NCI-H2227 (cell line): ENCODE measurements around the gene CDX2.

Experiments
- DNase-seq: peaks from one replicate; lab custom pipeline; 2025; ENCODE audit not compliant: unreplicated experiment; lab: John Stamatoyannopoulos, UW

The CDX2 gene

DNA sequence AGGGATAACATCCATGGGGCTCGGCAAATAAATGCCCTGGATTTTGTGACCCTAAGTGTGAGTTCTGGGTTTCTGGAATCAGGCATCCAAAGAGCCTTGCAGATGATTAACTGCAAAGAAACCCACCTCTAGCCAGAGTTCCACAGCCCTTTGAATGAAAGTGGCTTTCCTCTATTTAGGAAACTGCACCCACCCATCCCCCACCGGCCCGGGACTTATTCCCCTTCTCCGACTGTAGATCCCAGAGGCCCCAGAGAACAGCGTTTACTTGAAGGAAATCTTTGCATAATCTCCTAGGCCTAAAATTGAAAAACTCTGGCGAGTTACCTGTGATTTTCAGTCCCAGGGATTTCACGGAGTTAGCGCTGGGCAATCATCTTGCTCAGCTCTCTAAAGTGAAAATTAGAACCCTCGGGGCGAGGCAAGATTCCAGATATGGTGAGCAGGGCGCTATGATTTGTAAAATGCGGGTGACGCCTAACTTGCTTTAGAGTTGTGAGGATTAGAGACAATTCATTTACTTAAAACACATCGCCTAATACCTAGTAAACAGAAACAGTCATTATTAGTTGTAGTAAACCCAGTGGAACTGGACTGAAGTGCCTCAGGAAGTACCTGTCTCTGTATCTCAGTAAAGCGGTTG is 10.0 kb upstream of the CDX2 start:
- no peak for DNase-seq

GRCh38 chr13:27978301-27978968 is 9.3 kb upstream of the CDX2 start:
- no peak for DNase-seq

DNA sequence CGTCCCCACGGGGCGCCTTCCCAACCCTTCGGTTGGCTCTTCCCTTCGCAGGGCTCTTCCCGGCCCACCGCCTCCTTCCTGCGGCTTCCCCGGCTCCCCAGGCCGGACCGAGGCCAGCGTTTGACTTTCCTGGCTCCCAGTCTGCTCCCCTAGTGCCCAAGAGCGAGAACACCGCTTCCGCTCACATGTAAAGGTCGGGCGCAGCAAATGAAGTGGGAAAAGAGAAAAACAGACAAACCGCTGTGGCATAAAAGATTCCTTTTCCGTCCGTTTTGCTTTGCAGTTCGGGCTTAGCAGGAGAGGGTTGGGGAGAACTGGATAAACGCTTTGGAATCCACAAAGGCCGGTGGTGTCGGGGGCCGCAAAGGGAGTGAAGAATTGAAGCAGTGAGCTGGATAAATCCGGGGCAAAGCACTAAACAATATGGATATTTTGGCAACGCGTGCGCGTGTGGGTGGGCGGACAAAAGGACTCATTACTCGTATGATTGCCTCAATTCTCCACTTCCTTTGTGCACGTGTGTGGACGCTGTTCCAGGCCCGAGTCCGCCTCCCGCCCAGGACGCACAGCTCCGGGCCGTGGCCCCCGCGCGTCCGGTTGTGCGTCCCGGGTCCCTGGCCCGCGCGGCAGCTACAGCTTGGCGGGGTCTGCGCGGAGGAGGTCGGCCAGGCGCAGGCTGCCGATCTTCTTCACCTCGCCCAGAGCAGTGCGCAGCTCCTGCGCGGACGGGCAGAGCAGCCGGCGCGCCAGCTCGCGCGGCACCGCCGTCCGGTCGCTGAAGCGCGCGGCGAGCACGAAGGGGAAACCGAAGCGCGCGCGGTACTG is 8.6 kb upstream of the CDX2 start:
- DNase-seq, result no peak

- no peak for DNase-seq
These were observed 7.4 kb upstream of the CDX2 start for GRCh38 chr13:27976362-27977091.

- DNase-seq, result no peak
These were observed 6.6 kb upstream of the CDX2 start for GRCh38 chr13:27975564-27976361.

GRCh38 chr13:27973961-27974662 is 5.0 kb upstream of the CDX2 start:
- DNase-seq, result no peak

- DNase-seq, result no peak
These were observed 4.2 kb upstream of the CDX2 start for GRCh38 chr13:27973291-27973690.

DNA sequence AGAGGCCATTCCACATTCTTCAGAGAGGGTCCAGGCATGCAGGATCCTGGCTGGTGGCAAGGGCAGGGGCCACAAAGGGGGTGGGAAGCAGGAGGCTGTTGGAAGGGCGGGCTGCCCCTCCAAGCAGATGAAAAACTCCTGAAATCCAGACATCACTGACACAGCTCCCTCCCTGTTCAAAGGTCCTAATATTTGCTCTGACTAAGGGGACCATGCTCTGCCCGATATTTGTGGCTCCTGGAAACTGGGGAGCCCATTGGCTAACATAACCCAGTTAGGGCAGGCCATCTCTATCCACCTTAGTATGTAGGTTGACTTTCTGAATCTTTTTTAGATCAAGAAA is 3.3 kb upstream of the CDX2 start:
- DNase-seq, result no peak

DNA sequence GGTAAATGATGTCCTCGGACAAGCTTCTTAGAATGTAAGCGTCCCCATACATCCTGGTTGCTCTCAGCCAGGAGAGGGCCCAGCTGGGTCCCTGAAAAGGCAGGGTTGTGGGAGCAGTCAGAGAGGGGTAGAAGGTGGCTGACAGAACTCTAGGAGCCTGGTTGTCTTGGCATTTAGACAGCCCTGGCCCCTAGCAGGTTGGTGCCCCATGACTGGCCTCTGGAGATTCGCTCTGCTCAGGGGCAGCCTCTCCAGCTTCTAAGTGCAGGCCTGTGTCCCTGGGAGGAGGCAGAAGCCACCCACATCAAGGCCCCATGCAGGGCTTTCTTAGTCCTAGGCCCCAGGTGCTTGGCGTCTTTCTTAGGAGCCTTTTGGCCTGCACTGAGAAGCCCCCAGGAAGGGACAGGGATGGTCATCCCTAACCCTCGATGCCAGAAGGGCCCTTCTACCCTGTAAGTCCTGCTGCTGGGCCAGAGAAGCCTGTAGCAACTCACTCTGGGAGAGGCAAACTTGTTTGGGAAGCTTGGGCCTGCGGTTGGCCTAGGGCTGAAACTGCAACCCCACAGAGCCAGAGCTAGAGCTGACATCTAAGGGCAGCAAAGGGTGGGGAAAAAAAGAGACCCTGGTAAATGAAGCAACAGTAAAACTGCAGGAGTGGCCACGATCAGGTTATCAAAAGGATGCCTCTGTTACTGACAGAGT is 2.8 kb upstream of the CDX2 start:
- no peak for DNase-seq

- DNase-seq, result no peak
These were observed 2.1 kb upstream of the CDX2 start for GRCh38 chr13:27971236-27971645.

GRCh38 chr13:27970382-27971235 is 1.5 kb upstream of the CDX2 start:
- no peak for DNase-seq

GRCh38 chr13:27969866-27970229 is 733 bp upstream of the CDX2 start:
- no peak for DNase-seq

GRCh38 chr13:27968316-27969081 is 616 bp downstream of the CDX2 start:
- DNase-seq, result no peak

GRCh38 chr13:27967736-27968315 is 1.3 kb downstream of the CDX2 start:
- no peak for DNase-seq

DNA sequence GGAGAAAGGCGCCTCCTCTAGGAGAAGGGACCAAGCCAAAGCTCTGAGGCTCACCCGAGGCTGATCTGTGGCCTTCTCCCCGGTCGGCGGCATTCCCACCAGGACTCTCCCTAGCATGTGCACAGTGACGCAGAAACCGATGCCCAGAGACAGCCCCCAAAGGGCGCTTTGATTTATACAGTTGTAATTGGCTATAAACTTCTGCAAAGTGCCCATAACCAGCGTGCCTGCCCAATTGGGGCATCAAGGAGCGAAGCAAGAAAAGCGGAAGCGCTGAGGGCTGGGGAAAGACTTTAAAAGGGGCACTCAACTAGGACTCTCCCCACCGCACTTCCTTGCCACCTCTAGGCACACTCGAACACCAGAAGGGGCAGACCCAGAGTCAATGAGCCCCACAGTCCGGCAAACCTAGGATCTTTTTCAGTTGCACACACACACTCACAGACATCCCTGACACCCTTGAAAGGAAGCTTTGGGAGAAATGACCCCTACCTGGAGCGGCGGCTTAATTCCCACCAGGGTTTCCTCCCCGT is 1.8 kb downstream of the CDX2 start:
- no peak for DNase-seq

DNA sequence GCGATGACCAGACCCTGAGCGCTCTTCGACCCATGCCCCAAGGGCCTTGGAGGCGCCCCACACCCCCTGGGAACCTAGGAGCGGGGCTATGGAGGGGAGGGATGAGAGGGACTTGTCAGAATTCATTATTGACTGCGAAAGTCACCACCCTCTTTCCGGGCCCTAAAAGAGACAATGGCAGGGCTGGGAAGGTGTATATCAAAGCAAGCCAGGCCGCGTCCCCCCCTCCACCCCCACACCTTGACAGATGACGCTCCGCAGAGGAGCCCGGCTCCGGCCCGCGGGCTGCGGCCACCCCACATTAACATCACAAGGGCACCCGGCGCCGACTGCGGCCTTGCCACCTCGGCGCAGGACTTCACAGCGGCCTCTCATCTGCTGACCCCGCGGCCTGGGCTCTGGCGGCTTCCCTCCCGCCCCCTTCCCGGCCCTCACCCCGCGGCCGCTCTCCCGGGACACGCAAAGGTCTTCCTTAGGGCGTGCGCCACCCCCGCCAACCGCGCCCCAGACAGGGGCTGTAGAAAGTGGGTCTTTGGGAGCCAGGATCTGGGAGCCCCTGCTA is 2.4 kb downstream of the CDX2 start:
- no peak for DNase-seq
